HepG2 (cell line): ENCODE results near the gene TRIM2. TPM values are rescaled to one million over a fixed set of nuclear protein-coding genes. Genes with fewer than 3 reads are reported as not detected.
"Not testable (repeated sequence)": the region's sequence is repeated elsewhere in the genome, so short reads cannot be mapped to it uniquely, and the experiment has no call there.

Source experiments
- ATAC-seq: fragments of 200-7000 bp; cut with Tn5 transposase; 3 replicates; pipeline ENCODE4 v1.9.1; 2020; ENCODE audit warnings: mild to moderate bottlenecking, moderate library complexity
- BruUV-seq: library from RNA; stranded (reverse); fragments of 400-500 nt; replicated peaks from 2 replicates; lab custom pipeline; 2021; lab: Mats Ljungman, UMichigan
- CTCF ChIA-PET: fragments of 300-600 bp; formaldehyde crosslinking; extraction: SDS; loops from one replicate; lab custom pipeline; 2021; ENCODE audit warnings: low total read pairs, inconsistent platforms, low intra/inter-chr PET ratio; lab: Yijun Ruan, JAX
- POLR2A ChIA-PET: fragments of 350-600 bp; sonication (Branson Sonifier 250); formaldehyde crosslinking; loops from one replicate; lab custom pipeline; 2020; ENCODE audit warnings: antibody characterized with exemption, inconsistent platforms; lab: Yijun Ruan, JAX
- DNase-seq: peaks from one replicate; pipeline ENCODE4 v3.0.0-alpha.2; 2015; ENCODE audit warnings: low spot score
- FAIRE-seq: peaks from 3 replicates; lab custom pipeline; 2011; peaks lifted over from hg19 to GRCh38; lab: Jason Lieb, UNC
- H2AFZ ChIP-seq: one replicate; pipeline ENCODE4 v1.6.1; 2011; ENCODE audit warnings: low read length, inconsistent platforms
- H3K27ac ChIP-seq: fragments of 300-600 bp; 3 replicates; pipeline ENCODE4 v1.8.0; 2011; ENCODE audit warnings: mixed run types, mild to moderate bottlenecking, mixed read lengths, low read length, inconsistent platforms; ENCODE audit not compliant: insufficient read depth; ENCODE audit errors: extremely low read length
- H3K27me3 ChIP-seq, 2 experiments: fragments of 200-600 bp in 1 of 2; 2 replicates in 1 of 2; 3 replicates in 1 of 2; pipeline versions ENCODE4 v1.6.0 to v1.8.0; 2011; ENCODE audit warnings: low read length in 2 of 2, mild to moderate bottlenecking in 2 of 2, moderate library complexity in 2 of 2, inconsistent platforms in 1 of 2; ENCODE audit not compliant: insufficient read depth in 2 of 2, control insufficient read depth in 1 of 2
- H3K36me3 ChIP-seq, 2 experiments: fragments of 200-600 bp in 1 of 2; replicated peaks in 1 of 2; 2 replicates in 1 of 2; 3 replicates in 1 of 2; pipeline versions ENCODE4 v1.5.1 to v1.8.0; 2011; ENCODE audit warnings: low read length in 2 of 2, inconsistent platforms in 1 of 2; ENCODE audit not compliant: insufficient read depth in 2 of 2, control insufficient read depth in 1 of 2
- H3K4me1 ChIP-seq: 2 replicates; pipeline ENCODE4 v1.5.1; 2012; ENCODE audit warnings: low read length, inconsistent platforms; ENCODE audit not compliant: insufficient read depth
- H3K4me2 ChIP-seq: 2 replicates; pipeline ENCODE4 v1.6.0; 2011; ENCODE audit warnings: low read depth, low read length, inconsistent platforms
- H3K4me3 ChIP-seq, 3 experiments: fragments of 200-600 bp in 1 of 3; sonication (generic), shearing (Covaris generic) in 1 of 3; replicated peaks in 1 of 3; 2 replicates each; pipeline ENCODE4 v1.5.1; 2011 to 2016; ENCODE audit warnings: low read length in 3 of 3, inconsistent platforms in 2 of 3, low read depth in 2 of 3, mild to moderate bottlenecking in 2 of 3, control low read depth in 1 of 3, mixed read lengths in 1 of 3; ENCODE audit not compliant: insufficient read depth in 1 of 3
- H3K79me2 ChIP-seq: one replicate; pipeline ENCODE4 v1.6.1; 2011; ENCODE audit warnings: low read length, inconsistent platforms; ENCODE audit not compliant: insufficient read depth
- H3K9ac ChIP-seq: 2 replicates; pipeline ENCODE4 v1.6.0; 2011; ENCODE audit warnings: mild to moderate bottlenecking, low read depth, low read length, inconsistent platforms; ENCODE audit not compliant: insufficient read depth
- H3K9me3 ChIP-seq: 2 replicates; pipeline ENCODE4 v1.5.1; 2012; ENCODE audit warnings: mild to moderate bottlenecking, low read length
- H4K20me1 ChIP-seq: 2 replicates; pipeline ENCODE4 v1.6.0; 2011; ENCODE audit warnings: inconsistent platforms, mild to moderate bottlenecking, low read length, moderate library complexity; ENCODE audit not compliant: insufficient read depth
- ATM ChIP-seq: fragments of 450-650 bp; IDR thresholded peaks from 2 replicates; pipeline ENCODE4 v1.7.1; 2017; ENCODE audit warnings: mild to moderate bottlenecking, borderline replicate concordance
- ZNF652 ChIP-seq: IDR thresholded peaks from 2 replicates; pipeline ENCODE4 v1.6.1; 2016; ENCODE audit warnings: low read depth, borderline replicate concordance
- WGBS: methylation state at CpG from one replicate; pipeline ENCODE4 v1.1.6; 2017; ENCODE audit warnings: low lambda C conversion rate; 5-methylcytosine and 5-hydroxymethylcytosine counted together
- in situ Hi-C: cut with HindIII; loops from 2 replicates; pipeline ENCODE4 v1.10.0; 2017; ENCODE audit warnings: low pct_unique_long_range_greater_than_20kb; ENCODE audit not compliant: extremely low pct_ligation_motif_present
- intact Hi-C: fragments of 100-400 bp; cut with micrococcal nuclease; formaldehyde crosslinking; loops from one replicate; pipeline ENCODE4 v1.10.0; 2022; ENCODE audit not compliant: unreplicated experiment
- polyA plus RNA-seq, 8 experiments: library from polyadenylated mRNA; depleted of rRNA in 3 of 8; stranded (reverse) in 7 of 8; unstranded in 1 of 8; fragments of >200 nt; fragmentation: Illumina TruSeq in 4 of 8; extraction: Trizol in 4 of 8; gene quantifications; 2 replicates each; pipeline versions ENCODE4 v1.2.1 to v1.2.3, GENCODE V29; 2011 to 2016; ENCODE audit warnings: low read depth in 4 of 8, missing spikeins in 1 of 8, mixed read lengths in 1 of 8; ENCODE audit not compliant: insufficient read depth in 1 of 8
- total RNA-seq, 5 experiments: library from RNA; depleted of rRNA; stranded (reverse); fragments of >200 nt; fragmentation: Illumina TruSeq; extraction: Trizol; gene quantifications; 2 replicates each; pipeline ENCODE4 v1.2.3, GENCODE V29; 2016; ENCODE audit warnings: low read depth in 1 of 5
- TF ChIP-seq, protein P1 (sequence below): sonication (generic); formaldehyde crosslinking; IDR thresholded peaks from 2 replicates; pipeline ENCODE4 v1.4.0; 2020; ENCODE audit warnings: missing genetic modification reagents

The TRIM2 gene
- total and polyA plus RNA-seq, 2 of the 13 experiments (the other 11 are each of a cell fraction or from before 2014, with no cell fraction given) = 2.1 to 4.2 TPM

DNA sequence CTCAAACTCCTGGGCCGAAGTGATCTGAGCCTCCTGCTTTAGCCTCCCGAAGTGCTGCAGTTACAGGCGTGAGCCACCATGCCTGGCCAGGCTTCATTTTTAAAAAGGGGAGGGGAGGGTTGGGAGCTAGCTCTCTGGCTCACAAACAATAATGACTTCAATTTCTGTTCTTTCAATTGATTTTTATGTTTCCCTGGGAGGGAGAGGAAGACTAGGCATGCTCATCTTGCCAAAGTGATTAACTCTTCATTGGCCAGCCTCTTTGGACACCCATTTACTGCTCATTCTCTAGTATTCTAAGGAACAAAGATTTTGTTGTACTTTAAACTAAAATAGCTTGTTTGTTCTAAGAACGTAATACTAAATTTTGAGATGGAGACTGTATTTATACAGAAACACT is 43.4 kb upstream of the TRIM2 start:
- Histone ChIP-seq H3K27ac (no peak overlapping the region), H3K4me3 (no peak overlapping the region), H3K4me1 (no peaks in the 10 kb centered on the region), H3K27me3 (peaks cover 0 to 10% of the 10 kb centered on the region in 2 experiments; a peak in 2 of 5 replicates), H2AFZ (no peak overlapping the region), H3K9me3 (no peaks in the 10 kb centered on the region), H4K20me1 (no peaks in the 10 kb centered on the region), H3K79me2 (no peaks in the 10 kb centered on the region), H3K36me3 (no peaks in the 10 kb centered on the region), H3K9ac (no peak overlapping the region), H3K4me2 (no peak overlapping the region)
- intact Hi-C loops (no loop called here), in situ Hi-C loops (no loop called here)
- no peak for FAIRE-seq
- TF ChIP-seq ATM (no peak), ZNF652 (CRISPR knock-in tag) (peak; percentile 22; the same call in 1 of the 2 replicates)
- POLR2A ChIA-PET = no interaction called here
- no peak for DNase-seq
- ATAC-seq = no peak
- 36% methylated on average over 4 of the region's 4 CpGs for WGBS
- no TSS peak for BruUV-seq
- CTCF ChIA-PET = no interaction called here

DNA sequence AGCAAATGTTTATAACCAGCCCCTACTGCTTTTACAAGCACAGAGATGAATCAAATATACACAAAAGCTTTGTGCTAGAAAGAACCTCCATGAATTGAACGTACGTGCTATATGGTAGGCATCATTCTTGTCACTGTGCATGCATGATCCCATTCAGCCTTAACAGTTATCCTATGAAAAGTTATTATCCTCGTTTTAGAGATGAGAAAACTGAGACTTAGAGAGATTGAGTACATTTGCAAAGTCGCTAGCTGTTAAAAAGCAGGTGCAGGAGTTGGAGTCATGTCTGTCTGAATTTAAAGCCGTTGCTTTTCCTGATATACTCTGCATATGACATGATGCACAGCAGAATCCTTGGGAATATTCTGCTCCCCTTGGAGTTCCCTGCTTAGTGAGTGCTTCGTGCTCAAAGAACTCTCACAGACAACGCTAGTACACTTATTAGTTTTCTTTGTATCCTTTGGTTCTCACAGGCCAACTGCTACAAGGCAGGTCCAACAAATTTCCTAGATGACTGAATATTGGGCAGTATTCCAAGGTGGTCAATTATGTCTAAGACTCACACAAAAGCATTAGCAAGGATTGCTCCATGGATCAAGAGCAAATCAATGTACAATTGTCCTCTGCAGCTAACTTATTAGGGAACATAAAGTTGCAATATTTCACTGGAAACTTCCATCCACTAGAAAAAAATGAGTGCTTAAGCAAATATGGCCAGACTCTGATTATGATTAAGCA is 42.8 kb upstream of the TRIM2 start:
- Histone ChIP-seq H3K4me3 (no peak overlapping the region), H3K36me3 (no peaks in the 10 kb centered on the region), H4K20me1 (no peaks in the 10 kb centered on the region), H3K79me2 (no peaks in the 10 kb centered on the region), H3K27me3 (peaks cover 0 to 10% of the 10 kb centered on the region in 2 experiments; a peak in 1 of 5 replicates), H3K27ac (no peak overlapping the region), H3K9ac (no peak overlapping the region), H3K4me2 (no peak overlapping the region), H2AFZ (no peak overlapping the region), H3K4me1 (no peaks in the 10 kb centered on the region), H3K9me3 (no peaks in the 10 kb centered on the region)
- TF ChIP-seq, protein P1, sequence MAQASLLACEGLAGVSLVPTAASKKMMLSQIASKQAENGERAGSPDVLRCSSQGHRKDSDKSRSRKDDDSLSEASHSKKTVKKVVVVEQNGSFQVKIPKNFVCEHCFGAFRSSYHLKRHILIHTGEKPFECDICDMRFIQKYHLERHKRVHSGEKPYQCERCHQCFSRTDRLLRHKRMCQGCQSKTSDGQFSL = no peak
- BruUV-seq = no TSS peak
- WGBS = 16% methylated on average over 7 of the region's 7 CpGs
- in situ Hi-C loops = no loop called here
- ChIA-PET POLR2A (no interaction called here), CTCF (no interaction called here)
- DNase-seq = no peak
- no peak for FAIRE-seq
- no peak for ATAC-seq
- intact Hi-C loops = no loop called here

DNA sequence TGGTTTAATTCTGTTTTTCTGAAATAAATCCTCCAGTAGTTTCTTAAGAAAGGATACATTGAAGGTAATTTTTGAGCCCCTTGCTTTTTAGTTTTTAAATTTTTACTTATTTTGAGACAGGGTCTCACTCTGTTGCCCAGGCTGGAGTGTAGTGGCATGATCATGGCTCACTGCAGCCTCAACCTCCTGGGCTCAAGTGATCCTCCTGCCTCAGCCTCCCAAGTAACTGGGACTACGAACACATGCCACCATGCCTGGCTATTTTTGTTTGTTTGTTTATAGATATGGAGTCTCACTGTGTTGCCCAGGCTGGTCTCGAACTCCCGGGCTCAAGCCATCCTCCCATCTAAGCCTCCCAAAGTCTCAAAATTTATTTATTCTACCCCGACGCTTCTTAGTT is 39.0 kb upstream of the TRIM2 start:
- in situ Hi-C loops, FAIRE-seq, intact Hi-C loops, H3K27ac ChIP-seq, H3K79me2 ChIP-seq, H3K9me3 ChIP-seq, H3K4me3 ChIP-seq, H2AFZ ChIP-seq, H3K4me2 ChIP-seq, H3K36me3 ChIP-seq, H3K9ac ChIP-seq, DNase-seq, POLR2A ChIA-PET, H3K27me3 ChIP-seq, H4K20me1 ChIP-seq, CTCF ChIA-PET, BruUV-seq, ATAC-seq: not testable (repeated sequence)
- peaks cover 12% of the 10 kb centered on the region for H3K4me1 ChIP-seq
- WGBS = 69% methylated on average over 5 of the region's 5 CpGs
